K562 (cell line): Measurements from ENCODE around the gene GJC2. TPM values are rescaled to one million over a fixed set of nuclear protein-coding genes. Genes with fewer than 3 reads are reported as not detected.
A peak's percentile ranks its signal among the peaks of the same experiment; 100 is the strongest.

Experiments
- CBFA2T3 ChIP-seq: fragments of 450-650 bp; IDR thresholded peaks from 2 replicates; pipeline ENCODE4 v1.6.1; 2017
- CTBP1 ChIP-seq: fragments of 450-650 bp; IDR thresholded peaks from 2 replicates; pipeline ENCODE4 v1.6.1; 2016; ENCODE audit warnings: borderline replicate concordance
- DNMT1 ChIP-seq: fragments of 450-650 bp; IDR thresholded peaks from 2 replicates; pipeline ENCODE4 v1.6.1; 2016; ENCODE audit warnings: antibody characterized with exemption, mild to moderate bottlenecking
- EGR1 ChIP-seq: fragments of 450-650 bp; conservative IDR thresholded peaks from 2 replicates; pipeline ENCODE4 v1.6.1; 2017; ENCODE audit warnings: mild to moderate bottlenecking
- GTF2F1 ChIP-seq: IDR thresholded peaks from 2 replicates; pipeline ENCODE4 v1.6.1; 2011; ENCODE audit warnings: low read depth, low read length, improper control_type of control experiment
- HLTF ChIP-seq: fragments of 450-650 bp; IDR thresholded peaks from 2 replicates; pipeline ENCODE4 v1.6.1; 2016
- MCM5 ChIP-seq: fragments of 450-650 bp; IDR thresholded peaks from 2 replicates; pipeline ENCODE4 v1.6.1; 2016; ENCODE audit warnings: low read depth
- MTA1 ChIP-seq: fragments of 450-650 bp; IDR thresholded peaks from 2 replicates; pipeline ENCODE4 v1.6.1; 2017; ENCODE audit warnings: borderline replicate concordance
- NONO ChIP-seq, 2 experiments: fragments of 200-400 bp in 1 of 2; fragments of 450-650 bp in 1 of 2; formaldehyde crosslinking in 1 of 2; IDR thresholded peaks; 2 replicates each; pipeline ENCODE4 v1.6.1; 2017; ENCODE audit warnings: low read depth in 2 of 2, mild to moderate bottlenecking in 2 of 2, moderate library complexity in 2 of 2, low read length in 1 of 2
- POLR2AphosphoS2 ChIP-seq: IDR thresholded peaks from 2 replicates; pipeline ENCODE4 v1.6.1; 2012; ENCODE audit warnings: low read length, improper control_type of control experiment
- PTRF ChIP-seq: fragments of 450-650 bp; IDR thresholded peaks from 2 replicates; pipeline ENCODE4 v1.6.1; 2016; ENCODE audit warnings: mild to moderate bottlenecking, missing genetic modification characterization, missing compliant biosample characterization
- SETDB1 ChIP-seq: IDR thresholded peaks from one replicate; pipeline ENCODE4 v1.6.1; 2012; ENCODE audit warnings: low read length, control low read depth, inconsistent platforms
- SREBF1 ChIP-seq: fragments of 150-350 bp; IDR thresholded peaks from 2 replicates; pipeline ENCODE4 v1.6.1; 2014; ENCODE audit warnings: antibody characterized with exemption, low read depth, low read length, borderline replicate concordance
- SRSF3 ChIP-seq: fragments of 200-400 bp; formaldehyde crosslinking; IDR thresholded peaks from 2 replicates; pipeline ENCODE4 v1.6.1; 2016; ENCODE audit warnings: mild to moderate bottlenecking, low read length, moderate library complexity; ENCODE audit not compliant: insufficient read depth
- ZZZ3 ChIP-seq: fragments of 450-650 bp; IDR thresholded peaks from 2 replicates; pipeline ENCODE4 v1.6.1; 2016; ENCODE audit warnings: antibody characterized with exemption, mild to moderate bottlenecking, moderate library complexity
- polyA plus RNA-seq, 8 experiments: library from polyadenylated mRNA; depleted of rRNA in 4 of 8; stranded (reverse) in 5 of 8; unstranded in 3 of 8; fragments of >200 nt; fragmentation: Nextera tagmentation in 2 of 8; fragmentation: Illumina TruSeq in 1 of 8; extraction: Ambion mirVana in 2 of 8; extraction: Trizol in 1 of 8; gene quantifications; 2 replicates each; pipeline versions ENCODE4 v1.2.1 to v1.2.3, GENCODE V29; 2011 to 2014; ENCODE audit warnings: inconsistent platforms in 1 of 8, missing spikeins in 1 of 8
- total RNA-seq, 7 experiments: library from RNA; depleted of rRNA in 6 of 7; stranded (reverse); fragments of >200 nt in 6 of 7; fragmentation: Illumina TruSeq in 2 of 7; extraction: Trizol in 2 of 7; gene quantifications; 2 replicates each; pipeline versions ENCODE4 v1.2.1 to v1.2.3, GENCODE V29; 2011 to 2021; ENCODE audit warnings: low replicate concordance in 1 of 7
- TF ChIP-seq, protein P1 (sequence below): fragments of 450-650 bp; IDR thresholded peaks from 2 replicates; pipeline ENCODE4 v1.7.0; 2016; ENCODE audit warnings: borderline replicate concordance
- TF ChIP-seq, protein P2 (sequence below): fragments of 250-450 bp; sonication (Bioruptor Pico); IDR thresholded peaks from 2 replicates; pipeline ENCODE4 v1.4.0; 2020; ENCODE audit warnings: mild to moderate bottlenecking, moderate library complexity
- TF ChIP-seq, protein P3 (sequence below): sonication (generic); formaldehyde crosslinking; IDR thresholded peaks from 2 replicates; pipeline ENCODE4 v1.8.0; 2022; ENCODE audit warnings: mild to moderate bottlenecking, low read depth, missing genetic modification reagents
- TF ChIP-seq, protein P4 (sequence below): sonication (generic); formaldehyde crosslinking; IDR thresholded peaks from 2 replicates; pipeline ENCODE4 v1.8.0; 2022; ENCODE audit warnings: missing genetic modification reagents, mild to moderate bottlenecking, moderate library complexity, borderline replicate concordance

Gene GJC2
- total and polyA plus RNA-seq, 9 of the 15 experiments (the other 6 are each of a cell fraction or from before 2014, with no cell fraction given): 0.03 to 0.62 (median 0.11) TPM; not detected in 2

DNA sequence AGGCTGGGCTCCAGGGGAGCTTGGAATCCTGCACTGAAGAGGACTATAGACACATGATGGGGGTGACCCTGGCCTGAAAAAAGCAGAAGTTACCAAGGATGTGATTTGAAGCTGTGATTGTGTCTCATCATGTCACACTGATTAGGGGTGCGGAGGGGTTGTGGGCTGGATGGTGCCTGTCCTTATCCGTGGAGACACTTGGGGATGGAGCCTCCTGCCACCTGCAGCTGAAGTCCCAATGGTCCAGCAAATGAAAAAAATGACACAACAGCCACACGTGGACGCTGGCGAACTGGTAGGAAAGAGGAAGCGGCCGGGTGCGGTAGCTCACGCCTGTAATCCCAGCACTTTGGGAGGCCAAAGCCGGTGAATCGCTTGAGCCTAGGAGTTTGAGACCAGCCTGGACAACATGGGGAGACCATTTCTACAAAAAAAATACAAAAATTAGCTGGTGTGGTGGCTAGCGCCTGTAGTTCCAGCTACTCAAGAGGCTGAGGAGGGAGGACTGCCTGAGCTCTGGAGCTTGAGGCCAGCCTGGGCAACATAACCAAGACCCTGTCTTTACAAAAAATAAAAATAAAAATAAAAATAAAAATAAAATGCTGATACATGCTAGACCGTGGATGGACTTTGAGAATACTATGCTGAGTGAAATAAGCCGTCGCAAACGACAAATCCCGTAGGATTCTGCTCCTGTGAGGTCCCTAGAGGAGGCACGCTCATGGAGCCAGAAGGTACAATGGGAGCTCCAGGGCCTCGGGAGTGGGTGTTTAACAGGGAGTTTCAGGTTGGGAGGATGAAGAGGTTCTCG is 15.0 kb downstream of the GJC2 start (continued):
- TF ChIP-seq MCM5 (no peak), SETDB1 (no peak), PTRF (tag) (no peak), NONO (IDR thresholded peaks at IDR 0.05; ENCODE audit: low read depth in 2 of 2, low read length in 1 of 2) (0 out of 4 replicates have a peak, but pooled peaks of 1 of the 2 experiments have one; percentile 27), HLTF (no peak), ZZZ3 (no peak), SRSF3 (no peak), CBFA2T3 (peak; percentile 94), POLR2AphosphoS2 (no peak), GTF2F1 (peak; percentile 23; the same call in 1 of the 2 replicates), MTA1 (peak; percentile 77; the same call in 1 of the 2 replicates), EGR1 (no peak), SREBF1 (no peak), CTBP1 (peak; percentile 99), DNMT1 (no peak)
- TF ChIP-seq, protein P1, sequence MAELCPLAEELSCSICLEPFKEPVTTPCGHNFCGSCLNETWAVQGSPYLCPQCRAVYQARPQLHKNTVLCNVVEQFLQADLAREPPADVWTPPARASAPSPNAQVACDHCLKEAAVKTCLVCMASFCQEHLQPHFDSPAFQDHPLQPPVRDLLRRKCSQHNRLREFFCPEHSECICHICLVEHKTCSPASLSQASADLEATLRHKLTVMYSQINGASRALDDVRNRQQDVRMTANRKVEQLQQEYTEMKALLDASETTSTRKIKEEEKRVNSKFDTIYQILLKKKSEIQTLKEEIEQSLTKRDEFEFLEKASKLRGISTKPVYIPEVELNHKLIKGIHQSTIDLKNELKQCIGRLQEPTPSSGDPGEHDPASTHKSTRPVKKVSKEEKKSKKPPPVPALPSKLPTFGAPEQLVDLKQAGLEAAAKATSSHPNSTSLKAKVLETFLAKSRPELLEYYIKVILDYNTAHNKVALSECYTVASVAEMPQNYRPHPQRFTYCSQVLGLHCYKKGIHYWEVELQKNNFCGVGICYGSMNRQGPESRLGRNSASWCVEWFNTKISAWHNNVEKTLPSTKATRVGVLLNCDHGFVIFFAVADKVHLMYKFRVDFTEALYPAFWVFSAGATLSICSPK: 0 out of 2 replicates have a peak, but pooled peaks have one; percentile 23
- TF ChIP-seq, protein P2, sequence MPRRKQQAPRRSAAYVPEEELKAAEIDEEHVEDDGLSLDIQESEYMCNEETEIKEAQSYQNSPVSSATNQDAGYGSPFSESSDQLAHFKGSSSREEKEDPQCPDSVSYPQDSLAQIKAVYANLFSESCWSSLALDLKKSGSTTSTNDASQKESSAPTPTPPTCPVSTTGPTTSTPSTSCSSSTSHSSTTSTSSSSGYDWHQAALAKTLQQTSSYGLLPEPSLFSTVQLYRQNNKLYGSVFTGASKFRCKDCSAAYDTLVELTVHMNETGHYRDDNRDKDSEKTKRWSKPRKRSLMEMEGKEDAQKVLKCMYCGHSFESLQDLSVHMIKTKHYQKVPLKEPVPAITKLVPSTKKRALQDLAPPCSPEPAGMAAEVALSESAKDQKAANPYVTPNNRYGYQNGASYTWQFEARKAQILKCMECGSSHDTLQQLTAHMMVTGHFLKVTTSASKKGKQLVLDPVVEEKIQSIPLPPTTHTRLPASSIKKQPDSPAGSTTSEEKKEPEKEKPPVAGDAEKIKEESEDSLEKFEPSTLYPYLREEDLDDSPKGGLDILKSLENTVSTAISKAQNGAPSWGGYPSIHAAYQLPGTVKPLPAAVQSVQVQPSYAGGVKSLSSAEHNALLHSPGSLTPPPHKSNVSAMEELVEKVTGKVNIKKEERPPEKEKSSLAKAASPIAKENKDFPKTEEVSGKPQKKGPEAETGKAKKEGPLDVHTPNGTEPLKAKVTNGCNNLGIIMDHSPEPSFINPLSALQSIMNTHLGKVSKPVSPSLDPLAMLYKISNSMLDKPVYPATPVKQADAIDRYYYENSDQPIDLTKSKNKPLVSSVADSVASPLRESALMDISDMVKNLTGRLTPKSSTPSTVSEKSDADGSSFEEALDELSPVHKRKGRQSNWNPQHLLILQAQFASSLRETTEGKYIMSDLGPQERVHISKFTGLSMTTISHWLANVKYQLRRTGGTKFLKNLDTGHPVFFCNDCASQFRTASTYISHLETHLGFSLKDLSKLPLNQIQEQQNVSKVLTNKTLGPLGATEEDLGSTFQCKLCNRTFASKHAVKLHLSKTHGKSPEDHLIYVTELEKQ (CRISPR knock-in tag): no peak
- TF ChIP-seq, protein P3, sequence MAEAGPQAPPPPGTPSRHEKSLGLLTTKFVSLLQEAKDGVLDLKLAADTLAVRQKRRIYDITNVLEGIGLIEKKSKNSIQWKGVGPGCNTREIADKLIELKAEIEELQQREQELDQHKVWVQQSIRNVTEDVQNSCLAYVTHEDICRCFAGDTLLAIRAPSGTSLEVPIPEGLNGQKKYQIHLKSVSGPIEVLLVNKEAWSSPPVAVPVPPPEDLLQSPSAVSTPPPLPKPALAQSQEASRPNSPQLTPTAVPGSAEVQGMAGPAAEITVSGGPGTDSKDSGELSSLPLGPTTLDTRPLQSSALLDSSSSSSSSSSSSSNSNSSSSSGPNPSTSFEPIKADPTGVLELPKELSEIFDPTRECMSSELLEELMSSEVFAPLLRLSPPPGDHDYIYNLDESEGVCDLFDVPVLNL (CRISPR knock-in tag): no peak
- TF ChIP-seq, protein P4, sequence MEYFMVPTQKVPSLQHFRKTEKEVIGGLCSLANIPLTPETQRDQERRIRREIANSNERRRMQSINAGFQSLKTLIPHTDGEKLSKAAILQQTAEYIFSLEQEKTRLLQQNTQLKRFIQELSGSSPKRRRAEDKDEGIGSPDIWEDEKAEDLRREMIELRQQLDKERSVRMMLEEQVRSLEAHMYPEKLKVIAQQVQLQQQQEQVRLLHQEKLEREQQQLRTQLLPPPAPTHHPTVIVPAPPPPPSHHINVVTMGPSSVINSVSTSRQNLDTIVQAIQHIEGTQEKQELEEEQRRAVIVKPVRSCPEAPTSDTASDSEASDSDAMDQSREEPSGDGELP (CRISPR knock-in tag): peak; percentile 87
